OCI-LY7 (cell line): Measurements from ENCODE around the gene ZNF536.

ENCODE experiments used
- CTCF ChIP-seq: fragments of 200-600 bp; sonication (generic); conservative IDR thresholded peaks from 2 replicates; pipeline ENCODE4 v1.5.1; 2014; ENCODE audit warnings: mild to moderate bottlenecking, antibody characterized with exemption, low read length, moderate library complexity, mixed read lengths
- EZH2phosphoT487 ChIP-seq: fragments of 200-600 bp; sonication (generic); IDR thresholded peaks from 2 replicates; pipeline ENCODE4 v1.6.1; 2018; ENCODE audit warnings: low read depth, borderline replicate concordance, mild to moderate bottlenecking, mixed run types, antibody characterized with exemption, low read length, moderate library complexity, mixed read lengths

- no peak for TF ChIP-seq CTCF
- no peak for TF ChIP-seq EZH2phosphoT487
Observed at GRCh38 chr19:30547246-30547645, 175.1 kb downstream of the ZNF536 start.
